Measurements from ENCODE around the gene CDK5RAP2. TPM values are rescaled to one million over a fixed set of nuclear protein-coding genes. Genes with fewer than 3 reads are reported as not detected.

Gene CDK5RAP2
- polyA plus RNA-seq, 1 donor (not counting 4 experiments of a cell fraction or from before 2014, with no cell fraction given) = 22.4 TPM

DNA sequence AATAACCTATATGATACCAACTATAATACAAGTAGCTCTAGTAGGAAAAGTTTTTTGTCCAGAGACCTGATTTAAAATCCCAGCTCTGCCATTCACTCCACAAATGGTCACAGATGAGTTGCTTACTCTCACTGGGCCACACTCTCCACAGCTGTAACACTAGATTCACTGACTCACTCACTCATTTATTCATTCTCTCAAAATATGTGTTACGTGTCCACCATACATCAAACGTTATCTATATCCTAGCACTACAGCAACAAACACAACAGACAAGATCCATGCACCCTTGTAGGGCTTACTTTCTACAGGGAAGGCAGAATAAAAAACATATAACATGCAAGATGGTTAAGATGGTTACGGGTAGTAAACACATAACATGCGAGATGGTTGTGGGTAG is 146.3 kb downstream of the CDK5RAP2 start:
- Histone ChIP-seq H4K20me1 (ENCODE audit: control insufficient read depth, extremely low read depth, insufficient read depth, low read length) (no peaks in the 10 kb centered on the region), H3K27ac (ENCODE audit: control insufficient read depth, insufficient read depth, low read length) (no peak overlapping the region), H3K4me1 (ENCODE audit: control insufficient read depth, extremely low read depth, insufficient read depth, low read length) (no peaks in the 10 kb centered on the region), H3K4me2 (ENCODE audit: control insufficient read depth, extremely low read depth, insufficient read depth, low read depth, low read length) (no peak overlapping the region), H3K9me1 (ENCODE audit: control insufficient read depth, extremely low read depth, insufficient read depth, low read length) (no peaks in the 10 kb centered on the region), H3K79me2 (ENCODE audit: control insufficient read depth, insufficient read depth, low read length) (no peaks in the 10 kb centered on the region), H3K36me3 (ENCODE audit: control insufficient read depth in 2 of 2, extremely low read depth in 1 of 2, insufficient read depth in 2 of 2, low read length in 2 of 2) (peaks cover 7 to 20% of the 10 kb centered on the region in 2 experiments), H3K9me3 (ENCODE audit: control insufficient read depth, low read depth, low read length) (no peaks in the 10 kb centered on the region), H3K9ac (ENCODE audit: control insufficient read depth, extremely low read depth, insufficient read depth, low read length) (no peak overlapping the region), H2AFZ (ENCODE audit: control insufficient read depth, low read length) (no peak overlapping the region), H3K27me3 (ENCODE audit: control insufficient read depth, extremely low read depth, insufficient read depth, low read length) (no peaks in the 10 kb centered on the region), H3K4me3 (ENCODE audit: control insufficient read depth in 2 of 3, extremely low read depth in 1 of 3, insufficient read depth in 2 of 3, low read depth in 1 of 3, low read length in 3 of 3) (no peak overlapping the region)
- DNase-seq (ENCODE audit: low read depth, low spot score) = no peak
- TF ChIP-seq, protein P1, sequence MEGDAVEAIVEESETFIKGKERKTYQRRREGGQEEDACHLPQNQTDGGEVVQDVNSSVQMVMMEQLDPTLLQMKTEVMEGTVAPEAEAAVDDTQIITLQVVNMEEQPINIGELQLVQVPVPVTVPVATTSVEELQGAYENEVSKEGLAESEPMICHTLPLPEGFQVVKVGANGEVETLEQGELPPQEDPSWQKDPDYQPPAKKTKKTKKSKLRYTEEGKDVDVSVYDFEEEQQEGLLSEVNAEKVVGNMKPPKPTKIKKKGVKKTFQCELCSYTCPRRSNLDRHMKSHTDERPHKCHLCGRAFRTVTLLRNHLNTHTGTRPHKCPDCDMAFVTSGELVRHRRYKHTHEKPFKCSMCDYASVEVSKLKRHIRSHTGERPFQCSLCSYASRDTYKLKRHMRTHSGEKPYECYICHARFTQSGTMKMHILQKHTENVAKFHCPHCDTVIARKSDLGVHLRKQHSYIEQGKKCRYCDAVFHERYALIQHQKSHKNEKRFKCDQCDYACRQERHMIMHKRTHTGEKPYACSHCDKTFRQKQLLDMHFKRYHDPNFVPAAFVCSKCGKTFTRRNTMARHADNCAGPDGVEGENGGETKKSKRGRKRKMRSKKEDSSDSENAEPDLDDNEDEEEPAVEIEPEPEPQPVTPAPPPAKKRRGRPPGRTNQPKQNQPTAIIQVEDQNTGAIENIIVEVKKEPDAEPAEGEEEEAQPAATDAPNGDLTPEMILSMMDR (optimal IDR thresholded peaks at IDR 0.05 in 1 of 3, IDR thresholded peaks at IDR 0.05 in 1 of 3, conservative IDR thresholded peaks at IDR 0.05 in 1 of 3; ENCODE audit: extremely low read depth in 1 of 3, insufficient read depth in 2 of 3, low read length in 3 of 3) = no peak
- TF ChIP-seq EZH2 (IDR thresholded peaks at IDR 0.05; ENCODE audit: low read length) = no peak
- no peak for FAIRE-seq
- dilution Hi-C loops (cut with MboI; ENCODE audit: extremely low pct_ligation_motif_present, low sequenced_read_pairs) = no loop called here

- Histone ChIP-seq H2AFZ (ENCODE audit: control insufficient read depth, low read length) (no peak overlapping the region), H3K27me3 (ENCODE audit: control insufficient read depth, extremely low read depth, insufficient read depth, low read length) (no peaks in the 10 kb centered on the region), H3K9me1 (ENCODE audit: control insufficient read depth, extremely low read depth, insufficient read depth, low read length) (no peaks in the 10 kb centered on the region), H3K4me2 (ENCODE audit: control insufficient read depth, extremely low read depth, insufficient read depth, low read depth, low read length) (no peak overlapping the region), H3K4me3 (ENCODE audit: control insufficient read depth in 2 of 3, extremely low read depth in 1 of 3, insufficient read depth in 2 of 3, low read depth in 1 of 3, low read length in 3 of 3) (no peak overlapping the region), H3K36me3 (ENCODE audit: control insufficient read depth in 2 of 2, extremely low read depth in 1 of 2, insufficient read depth in 2 of 2, low read length in 2 of 2) (peaks cover 4 to 15% of the 10 kb centered on the region in 2 experiments), H3K27ac (ENCODE audit: control insufficient read depth, insufficient read depth, low read length) (no peak overlapping the region), H3K4me1 (ENCODE audit: control insufficient read depth, extremely low read depth, insufficient read depth, low read length) (no peaks in the 10 kb centered on the region), H3K79me2 (ENCODE audit: control insufficient read depth, insufficient read depth, low read length) (no peaks in the 10 kb centered on the region), H4K20me1 (ENCODE audit: control insufficient read depth, extremely low read depth, insufficient read depth, low read length) (no peaks in the 10 kb centered on the region), H3K9ac (ENCODE audit: control insufficient read depth, extremely low read depth, insufficient read depth, low read length) (no peak overlapping the region), H3K9me3 (ENCODE audit: control insufficient read depth, low read depth, low read length) (no peaks in the 10 kb centered on the region)
- no peak for TF ChIP-seq EZH2 (IDR thresholded peaks at IDR 0.05; ENCODE audit: low read length)
- FAIRE-seq (no peak), DNase-seq (ENCODE audit: low read depth, low spot score) (no peak)
- dilution Hi-C loops (cut with MboI; ENCODE audit: extremely low pct_ligation_motif_present, low sequenced_read_pairs) = no loop called here
Measured at GRCh38 chr9:120432600-120432999, 147.4 kb downstream of the CDK5RAP2 start.

- FAIRE-seq (no peak), DNase-seq (ENCODE audit: low read depth, low spot score) (no peak)
- no peak overlapping the region for H3K27ac ChIP-seq (ENCODE audit: control insufficient read depth, insufficient read depth, low read length)
- H3K27me3 ChIP-seq (ENCODE audit: control insufficient read depth, extremely low read depth, insufficient read depth, low read length) = no peaks in the 10 kb centered on the region
- no peaks in the 10 kb centered on the region for H3K9me3 ChIP-seq (ENCODE audit: control insufficient read depth, low read depth, low read length)
- no peak overlapping the region for H2AFZ ChIP-seq (ENCODE audit: control insufficient read depth, low read length)
- H3K4me2 ChIP-seq (ENCODE audit: control insufficient read depth, extremely low read depth, insufficient read depth, low read depth, low read length) = no peak overlapping the region
- dilution Hi-C loops (cut with MboI; ENCODE audit: extremely low pct_ligation_motif_present, low sequenced_read_pairs) = no loop called here
- H3K79me2 ChIP-seq (ENCODE audit: control insufficient read depth, insufficient read depth, low read length) = no peaks in the 10 kb centered on the region
- no peaks in the 10 kb centered on the region for H4K20me1 ChIP-seq (ENCODE audit: control insufficient read depth, extremely low read depth, insufficient read depth, low read length)
- TF ChIP-seq, protein P1 (optimal IDR thresholded peaks at IDR 0.05 in 1 of 3, IDR thresholded peaks at IDR 0.05 in 1 of 3, conservative IDR thresholded peaks at IDR 0.05 in 1 of 3; ENCODE audit: extremely low read depth in 1 of 3, insufficient read depth in 2 of 3, low read length in 3 of 3) = no peak
- TF ChIP-seq EZH2 (IDR thresholded peaks at IDR 0.05; ENCODE audit: low read length) = no peak
- H3K9me1 ChIP-seq (ENCODE audit: control insufficient read depth, extremely low read depth, insufficient read depth, low read length) = no peaks in the 10 kb centered on the region
- peaks cover 1 to 9% of the 10 kb centered on the region in 2 experiments for H3K36me3 ChIP-seq (ENCODE audit: control insufficient read depth in 2 of 2, extremely low read depth in 1 of 2, insufficient read depth in 2 of 2, low read length in 2 of 2)
- H3K4me1 ChIP-seq (ENCODE audit: control insufficient read depth, extremely low read depth, insufficient read depth, low read length) = no peaks in the 10 kb centered on the region
- no peak overlapping the region for H3K4me3 ChIP-seq (ENCODE audit: control insufficient read depth in 2 of 3, extremely low read depth in 1 of 3, insufficient read depth in 2 of 3, low read depth in 1 of 3, low read length in 3 of 3)
- H3K9ac ChIP-seq (ENCODE audit: control insufficient read depth, extremely low read depth, insufficient read depth, low read length) = no peak overlapping the region
Measured at GRCh38 chr9:120431268-120431667, 148.7 kb downstream of the CDK5RAP2 start.
